ENCODE measurements around the gene S1PR2.

S1PR2 gene, protein sequence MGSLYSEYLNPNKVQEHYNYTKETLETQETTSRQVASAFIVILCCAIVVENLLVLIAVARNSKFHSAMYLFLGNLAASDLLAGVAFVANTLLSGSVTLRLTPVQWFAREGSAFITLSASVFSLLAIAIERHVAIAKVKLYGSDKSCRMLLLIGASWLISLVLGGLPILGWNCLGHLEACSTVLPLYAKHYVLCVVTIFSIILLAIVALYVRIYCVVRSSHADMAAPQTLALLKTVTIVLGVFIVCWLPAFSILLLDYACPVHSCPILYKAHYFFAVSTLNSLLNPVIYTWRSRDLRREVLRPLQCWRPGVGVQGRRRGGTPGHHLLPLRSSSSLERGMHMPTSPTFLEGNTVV

DNA sequence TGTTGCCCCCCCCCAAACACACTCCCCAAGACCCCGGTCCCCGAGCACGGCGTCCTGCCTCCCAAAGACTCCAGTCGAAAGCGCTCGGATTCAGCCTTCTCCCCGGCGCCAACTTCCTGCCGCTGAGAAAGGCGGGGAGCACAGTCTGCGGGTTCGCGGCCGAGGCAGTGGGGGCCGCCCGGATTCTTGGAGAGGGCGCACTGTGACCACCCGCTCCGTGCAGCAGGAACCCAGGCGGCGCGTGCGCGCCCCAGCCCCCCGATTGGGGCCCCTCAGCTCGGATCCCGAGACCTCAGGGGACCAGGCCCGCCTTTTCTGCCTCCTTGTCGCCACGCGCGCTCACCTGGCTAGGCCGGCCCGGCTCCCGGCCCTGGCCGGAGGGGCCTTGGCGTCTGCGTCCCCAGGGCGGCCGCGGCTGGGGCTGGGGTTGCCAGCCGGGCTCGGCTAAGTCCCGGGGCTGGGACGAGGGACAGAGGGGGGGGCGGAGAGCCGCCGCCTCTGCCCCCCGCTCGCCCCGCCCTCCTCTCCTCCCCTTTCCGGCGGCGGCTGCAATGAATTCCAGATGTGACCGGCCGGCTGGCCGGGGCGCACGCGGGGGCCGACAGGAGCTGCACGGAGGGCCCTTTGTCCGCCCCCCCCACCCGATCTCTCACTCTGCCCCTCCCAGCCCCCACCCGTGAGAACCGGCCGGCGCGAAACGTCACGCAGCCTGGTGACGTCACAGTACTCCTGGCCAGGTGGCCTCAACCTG is at the start of gene S1PR2:
Gene S1PR2, minus strand, starts transcription at position 471 of the 751 bp plus-strand sequence. CDS start 6,426 bp downstream, outside the sequence.
- H3K4me1 ChIP-seq (ENCODE audit: control insufficient read depth, insufficient read depth, low read length): no peaks in the 10 kb centered on the region; the same call in 1 of the 2 replicates
- no peaks in the 10 kb centered on the region for H3K36me3 ChIP-seq (ENCODE audit: control insufficient read depth, insufficient read depth, low read length)
- peak within 1 kb of the TSS; percentile 74 for H3K4me3 ChIP-seq (ENCODE audit: low read length)
- WGBS (ENCODE audit: insufficient coverage, insufficient read length): no CpG with 5 or more reads among the region's 73 CpGs
- no peak for DNase-seq (ENCODE audit: low read depth, low spot score)
- H3K27ac ChIP-seq (ENCODE audit: low read length): no peak within 1 kb of the TSS
- no peaks in the 10 kb centered on the region for H3K27me3 ChIP-seq (ENCODE audit: control insufficient read depth, insufficient read depth, low read length)
- H3K9me3 ChIP-seq (ENCODE audit: control insufficient read depth, insufficient read depth, low read length): no peaks in the 10 kb centered on the region

GRCh38 chr19:10279737-10280442 is 48.8 kb upstream of the S1PR2 start:
- H3K27me3 ChIP-seq (ENCODE audit: control insufficient read depth, insufficient read depth, low read length): no peaks in the 10 kb centered on the region
- H3K4me1 ChIP-seq (ENCODE audit: control insufficient read depth, insufficient read depth, low read length): peaks cover 2% of the 10 kb centered on the region
- H3K27ac ChIP-seq (ENCODE audit: low read length): no peak overlapping the region
- no peaks in the 10 kb centered on the region for H3K36me3 ChIP-seq (ENCODE audit: control insufficient read depth, insufficient read depth, low read length)
- no peaks in the 10 kb centered on the region for H3K9me3 ChIP-seq (ENCODE audit: control insufficient read depth, insufficient read depth, low read length)
- no peak overlapping the region for H3K4me3 ChIP-seq (ENCODE audit: low read length)
- DNase-seq (ENCODE audit: low read depth, low spot score): no peak
- WGBS (ENCODE audit: insufficient coverage, insufficient read length): no CpG with 5 or more reads among the region's 5 CpGs

- Histone ChIP-seq H3K9me3 (ENCODE audit: control insufficient read depth, insufficient read depth, low read length) (no peaks in the 10 kb centered on the region), H3K27ac (ENCODE audit: low read length) (no peak overlapping the region), H3K36me3 (ENCODE audit: control insufficient read depth, insufficient read depth, low read length) (no peaks in the 10 kb centered on the region), H3K4me3 (ENCODE audit: low read length) (no peak overlapping the region), H3K4me1 (ENCODE audit: control insufficient read depth, insufficient read depth, low read length) (peaks cover 2% of the 10 kb centered on the region), H3K27me3 (ENCODE audit: control insufficient read depth, insufficient read depth, low read length) (no peaks in the 10 kb centered on the region)
- WGBS (ENCODE audit: insufficient coverage, insufficient read length): no CpG with 5 or more reads among the region's 1 CpG
- no peak for DNase-seq (ENCODE audit: low read depth, low spot score)
Observed at GRCh38 chr19:10278935-10279334, 47.8 kb upstream of the S1PR2 start.

GRCh38 chr19:10277795-10278589 is 46.9 kb upstream of the S1PR2 start:
- no CpG with 5 or more reads among the region's 9 CpGs for WGBS (ENCODE audit: insufficient coverage, insufficient read length)
- Histone ChIP-seq H3K4me1 (ENCODE audit: control insufficient read depth, insufficient read depth, low read length) (no peaks in the 10 kb centered on the region), H3K4me3 (ENCODE audit: low read length) (no peak overlapping the region), H3K27me3 (ENCODE audit: control insufficient read depth, insufficient read depth, low read length) (no peaks in the 10 kb centered on the region), H3K9me3 (ENCODE audit: control insufficient read depth, insufficient read depth, low read length) (no peaks in the 10 kb centered on the region), H3K27ac (ENCODE audit: low read length) (no peak overlapping the region), H3K36me3 (ENCODE audit: control insufficient read depth, insufficient read depth, low read length) (no peaks in the 10 kb centered on the region)
- DNase-seq (ENCODE audit: low read depth, low spot score): no peak

DNA sequence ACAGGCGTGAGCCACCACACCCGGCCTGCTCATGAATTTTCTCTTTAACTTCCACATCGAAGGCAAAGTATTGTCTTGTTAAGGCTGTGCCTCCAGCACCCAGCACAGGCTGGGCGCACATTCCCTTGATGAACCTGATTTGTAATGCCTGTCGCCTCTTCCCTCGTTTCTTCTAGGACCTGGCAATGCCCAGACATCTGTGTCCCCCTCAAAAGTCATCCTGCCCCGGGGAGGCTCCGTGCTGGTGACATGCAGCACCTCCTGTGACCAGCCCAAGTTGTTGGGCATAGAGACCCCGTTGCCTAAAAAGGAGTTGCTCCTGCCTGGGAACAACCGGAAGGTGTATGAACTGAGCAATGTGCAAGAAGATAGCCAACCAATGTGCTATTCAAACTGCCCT is 43.5 kb upstream of the S1PR2 start:
- no CpG with 5 or more reads among the region's 10 CpGs for WGBS (ENCODE audit: insufficient coverage, insufficient read length)
- Histone ChIP-seq H3K4me1 (ENCODE audit: control insufficient read depth, insufficient read depth, low read length) (peaks cover 4% of the 10 kb centered on the region; the same call in 1 of the 2 replicates), H3K27ac (ENCODE audit: low read length) (no peak overlapping the region), H3K27me3 (ENCODE audit: control insufficient read depth, insufficient read depth, low read length) (peaks cover 10% of the 10 kb centered on the region), H3K36me3 (ENCODE audit: control insufficient read depth, insufficient read depth, low read length) (no peaks in the 10 kb centered on the region; the same call in 1 of the 2 replicates), H3K4me3 (ENCODE audit: low read length) (no peak overlapping the region), H3K9me3 (ENCODE audit: control insufficient read depth, insufficient read depth, low read length) (no peaks in the 10 kb centered on the region)
- no peak for DNase-seq (ENCODE audit: low read depth, low spot score)

GRCh38 chr19:10271543-10272086 is 40.5 kb upstream of the S1PR2 start:
- Histone ChIP-seq H3K4me3 (ENCODE audit: low read length) (no peak overlapping the region), H3K36me3 (ENCODE audit: control insufficient read depth, insufficient read depth, low read length) (no peaks in the 10 kb centered on the region; the same call in 1 of the 2 replicates), H3K27me3 (ENCODE audit: control insufficient read depth, insufficient read depth, low read length) (peaks cover 10% of the 10 kb centered on the region), H3K4me1 (ENCODE audit: control insufficient read depth, insufficient read depth, low read length) (peaks cover 4% of the 10 kb centered on the region; the same call in 1 of the 2 replicates), H3K27ac (ENCODE audit: low read length) (no peak overlapping the region), H3K9me3 (ENCODE audit: control insufficient read depth, insufficient read depth, low read length) (no peaks in the 10 kb centered on the region)
- DNase-seq (ENCODE audit: low read depth, low spot score): no peak
- no CpG with 5 or more reads among the region's 12 CpGs for WGBS (ENCODE audit: insufficient coverage, insufficient read length)

DNA sequence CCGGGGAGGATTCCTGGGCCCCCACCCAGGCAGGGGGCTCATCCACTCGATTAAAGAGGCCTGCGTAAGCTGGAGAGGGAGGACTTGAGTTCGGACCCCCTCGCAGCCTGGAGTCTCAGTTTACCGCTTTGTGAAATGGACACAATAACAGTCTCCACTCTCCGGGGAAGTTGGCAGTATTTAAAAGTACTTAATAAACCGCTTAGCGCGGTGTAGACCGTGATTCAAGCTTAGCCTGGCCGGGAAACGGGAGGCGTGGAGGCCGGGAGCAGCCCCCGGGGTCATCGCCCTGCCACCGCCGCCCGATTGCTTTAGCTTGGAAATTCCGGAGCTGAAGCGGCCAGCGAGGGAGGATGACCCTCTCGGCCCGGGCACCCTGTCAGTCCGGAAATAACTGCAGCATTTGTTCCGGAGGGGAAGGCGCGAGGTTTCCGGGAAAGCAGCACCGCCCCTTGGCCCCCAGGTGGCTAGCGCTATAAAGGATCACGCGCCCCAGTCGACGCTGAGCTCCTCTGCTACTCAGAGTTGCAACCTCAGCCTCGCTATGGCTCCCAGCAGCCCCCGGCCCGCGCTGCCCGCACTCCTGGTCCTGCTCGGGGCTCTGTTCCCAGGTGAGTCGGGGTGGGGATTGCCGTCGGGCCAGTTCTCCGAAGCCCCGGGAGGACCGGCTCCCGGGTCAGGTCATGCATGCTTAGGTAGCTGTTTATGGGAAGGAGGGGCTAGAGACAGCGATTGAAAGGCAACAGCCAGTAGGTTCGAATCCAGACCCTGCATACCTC is 39.7 kb upstream of the S1PR2 start, which contains the start of gene ICAM1:
Gene ICAM1, plus strand, starts transcription at position 505 of the 779 bp plus-strand sequence. Its CDS starts 40 bp downstream, at position 545.
- peaks cover 4% of the 10 kb centered on the region; the same call in 1 of the 2 replicates for H3K4me1 ChIP-seq (ENCODE audit: control insufficient read depth, insufficient read depth, low read length)
- H3K4me3 ChIP-seq (ENCODE audit: low read length): peak within 1 kb of the TSS; percentile 35; the same call in 1 of the 2 replicates
- DNase-seq (ENCODE audit: low read depth, low spot score): no peak
- H3K27ac ChIP-seq (ENCODE audit: low read length): no peak within 1 kb of the TSS
- no peaks in the 10 kb centered on the region for H3K9me3 ChIP-seq (ENCODE audit: control insufficient read depth, insufficient read depth, low read length)
- H3K36me3 ChIP-seq (ENCODE audit: control insufficient read depth, insufficient read depth, low read length): no peaks in the 10 kb centered on the region; the same call in 1 of the 2 replicates
- whole genome bisulfite sequencing (ENCODE audit: insufficient coverage, insufficient read length): no CpG with 5 or more reads among the region's 51 CpGs
- H3K27me3 ChIP-seq (ENCODE audit: control insufficient read depth, insufficient read depth, low read length): peaks cover 10% of the 10 kb centered on the region

DNA sequence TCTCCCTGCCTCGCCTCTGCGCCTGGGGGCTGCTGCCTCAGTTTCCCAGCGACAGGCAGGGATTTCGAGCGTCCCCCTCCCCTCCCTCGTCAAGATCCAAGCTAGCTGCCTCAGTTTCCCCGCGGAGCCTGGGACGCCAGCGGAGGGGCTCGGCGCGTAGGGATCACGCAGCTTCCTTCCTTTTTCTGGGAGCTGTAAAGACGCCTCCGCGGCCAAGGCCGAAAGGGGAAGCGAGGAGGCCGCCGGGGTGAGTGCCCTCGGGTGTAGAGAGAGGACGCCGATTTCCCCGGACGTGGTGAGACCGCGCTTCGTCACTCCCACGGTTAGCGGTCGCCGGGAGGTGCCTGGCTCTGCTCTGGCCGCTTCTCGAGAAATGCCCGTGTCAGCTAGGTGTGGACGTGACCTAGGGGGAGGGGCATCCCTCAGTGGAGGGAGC is 39.1 kb upstream of the S1PR2 start:
- Histone ChIP-seq H3K9me3 (ENCODE audit: control insufficient read depth, insufficient read depth, low read length) (no peaks in the 10 kb centered on the region), H3K4me3 (ENCODE audit: low read length) (peak overlapping the region; percentile 35; the same call in 1 of the 2 replicates), H3K27ac (ENCODE audit: low read length) (no peak overlapping the region), H3K4me1 (ENCODE audit: control insufficient read depth, insufficient read depth, low read length) (peaks cover 4% of the 10 kb centered on the region; the same call in 1 of the 2 replicates), H3K27me3 (ENCODE audit: control insufficient read depth, insufficient read depth, low read length) (peaks cover 10% of the 10 kb centered on the region), H3K36me3 (ENCODE audit: control insufficient read depth, insufficient read depth, low read length) (no peaks in the 10 kb centered on the region; the same call in 1 of the 2 replicates)
- no peak for DNase-seq (ENCODE audit: low read depth, low spot score)
- no CpG with 5 or more reads among the region's 37 CpGs for WGBS (ENCODE audit: insufficient coverage, insufficient read length)
